ENCODE measurements around the gene SDK2.

The SDK2 gene

DNA sequence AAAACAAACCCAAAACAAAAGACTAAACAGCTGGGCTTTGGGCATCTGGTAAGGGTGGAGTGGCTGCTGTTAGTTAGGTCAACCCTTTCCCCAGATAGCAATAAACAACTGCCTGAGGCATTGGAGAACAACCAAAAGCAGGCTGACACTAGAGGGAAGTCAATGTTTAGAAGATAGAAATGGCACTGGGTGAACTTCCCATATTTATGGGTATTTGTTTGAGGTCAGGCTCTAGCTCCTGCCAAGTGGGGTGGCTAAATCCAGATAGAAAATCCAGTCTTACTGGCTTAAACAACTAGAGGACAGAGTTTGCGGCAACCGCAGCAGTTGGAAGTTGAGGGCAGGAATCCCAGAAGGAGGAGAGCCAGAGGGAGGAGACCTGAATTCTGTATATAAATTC lies 79.4 kb downstream of the SDK2 start:
- Histone ChIP-seq H3K14ac (ENCODE audit: low read length) (no peak overlapping the region), H3K79me1 (ENCODE audit: low read depth, low read length) (peaks cover 4% of the 10 kb centered on the region), H2AK5ac (ENCODE audit: low read depth, low read length) (no peak overlapping the region), H2BK12ac (ENCODE audit: low read length) (no peak overlapping the region), H2AFZ (ENCODE audit: low read length) (no peak overlapping the region), H3K27me3 (ENCODE audit: control insufficient read depth in 3 of 3, insufficient read depth in 3 of 3, low read depth in 1 of 3, low read length in 3 of 3) (no peaks in the 10 kb centered on the region), H3K9me3 (replicated peaks in 1 of 2; ENCODE audit: control insufficient read depth in 2 of 2, insufficient read depth in 1 of 2, low read depth in 1 of 2, low read length in 2 of 2) (no peaks in the 10 kb centered on the region), H3K9ac (ENCODE audit: low read depth, low read length, poor library complexity) (no peak overlapping the region), H4K8ac (ENCODE audit: low read depth, low read length) (no peak overlapping the region), H3K4me2 (ENCODE audit: insufficient read depth, low read length, poor library complexity, severe bottlenecking) (no peak overlapping the region), H3K4ac (ENCODE audit: low read length) (no peak overlapping the region), H3K23ac (ENCODE audit: low read depth, low read length, poor library complexity) (no peak overlapping the region), H2BK120ac (ENCODE audit: low read depth, low read length) (no peak overlapping the region), H4K91ac (ENCODE audit: low read depth, low read length, poor library complexity) (no peak overlapping the region), H3K18ac (ENCODE audit: low read length) (no peak overlapping the region), H2BK15ac (ENCODE audit: low read length) (no peak overlapping the region), H3K36me3 (replicated peaks in 1 of 2; ENCODE audit: control insufficient read depth in 2 of 2, insufficient read depth in 2 of 2, low read length in 2 of 2) (no peaks in the 10 kb centered on the region), H3K4me1 (ENCODE audit: control insufficient read depth in 2 of 2, insufficient read depth in 1 of 2, low read depth in 1 of 2, low read length in 2 of 2) (peaks cover 12 to 34% of the 10 kb centered on the region in 2 donors), H3K27ac (replicated peaks; ENCODE audit: low read length) (no peak overlapping the region), H3K4me3 (ENCODE audit: low read length in 2 of 2) (no peak overlapping the region), H2BK5ac (ENCODE audit: low read length) (no peak overlapping the region)
- no peak for DNase-seq (ENCODE audit: low spot score)
- WGBS, 2 donors (ENCODE audit: extremely low coverage in 2 of 2, insufficient read length in 2 of 2, insufficient replicate concordance in 1 of 2): no CpG with 5 or more reads among the region's 2 CpGs

DNA sequence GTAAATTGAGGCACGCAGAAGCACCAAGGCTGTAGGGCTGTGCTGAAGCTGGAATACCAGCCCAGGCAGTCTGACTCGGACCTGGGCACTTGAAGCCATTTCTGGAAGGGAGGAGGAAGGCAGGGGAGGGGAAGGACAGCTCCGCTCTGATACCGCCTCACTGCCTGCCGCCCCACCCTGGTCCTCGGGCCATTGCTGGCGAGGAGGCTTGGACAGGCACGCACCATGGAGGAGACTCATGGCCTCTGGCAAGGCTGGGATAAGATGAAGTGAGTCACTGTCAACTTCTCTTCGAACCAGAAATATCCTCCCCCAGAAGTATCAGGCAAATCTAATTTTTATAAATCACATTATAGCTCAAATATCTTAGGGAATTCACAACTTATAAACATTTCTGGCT lies 81.3 kb downstream of the SDK2 start:
- Histone ChIP-seq H3K27ac (replicated peaks; ENCODE audit: low read length) (no peak overlapping the region), H3K36me3 (replicated peaks in 1 of 2; ENCODE audit: control insufficient read depth in 2 of 2, insufficient read depth in 2 of 2, low read length in 2 of 2) (no peaks in the 10 kb centered on the region), H2BK15ac (ENCODE audit: low read length) (no peak overlapping the region), H4K91ac (ENCODE audit: low read depth, low read length, poor library complexity) (no peak overlapping the region), H3K4me3 (ENCODE audit: low read length in 2 of 2) (no peak overlapping the region), H3K14ac (ENCODE audit: low read length) (no peak overlapping the region), H2AFZ (ENCODE audit: low read length) (no peak overlapping the region), H3K4me1 (ENCODE audit: control insufficient read depth in 2 of 2, insufficient read depth in 1 of 2, low read depth in 1 of 2, low read length in 2 of 2) (peaks cover 14 to 44% of the 10 kb centered on the region in 2 donors), H3K27me3 (ENCODE audit: control insufficient read depth in 3 of 3, insufficient read depth in 3 of 3, low read depth in 1 of 3, low read length in 3 of 3) (no peaks in the 10 kb centered on the region), H3K4ac (ENCODE audit: low read length) (no peak overlapping the region), H2BK12ac (ENCODE audit: low read length) (no peak overlapping the region), H4K8ac (ENCODE audit: low read depth, low read length) (no peak overlapping the region), H3K23ac (ENCODE audit: low read depth, low read length, poor library complexity) (no peak overlapping the region), H3K79me1 (ENCODE audit: low read depth, low read length) (peaks cover 7% of the 10 kb centered on the region), H2BK120ac (ENCODE audit: low read depth, low read length) (no peak overlapping the region), H2BK5ac (ENCODE audit: low read length) (no peak overlapping the region), H3K9ac (ENCODE audit: low read depth, low read length, poor library complexity) (no peak overlapping the region), H2AK5ac (ENCODE audit: low read depth, low read length) (no peak overlapping the region), H3K9me3 (replicated peaks in 1 of 2; ENCODE audit: control insufficient read depth in 2 of 2, insufficient read depth in 1 of 2, low read depth in 1 of 2, low read length in 2 of 2) (no peaks in the 10 kb centered on the region), H3K18ac (ENCODE audit: low read length) (peak overlapping the region; percentile 12), H3K4me2 (ENCODE audit: insufficient read depth, low read length, poor library complexity, severe bottlenecking) (no peak overlapping the region)
- WGBS, 2 donors (ENCODE audit: extremely low coverage in 2 of 2, insufficient read length in 2 of 2, insufficient replicate concordance in 1 of 2): no CpG with 5 or more reads among the region's 9 CpGs
- DNase-seq (ENCODE audit: low spot score): no peak

DNA sequence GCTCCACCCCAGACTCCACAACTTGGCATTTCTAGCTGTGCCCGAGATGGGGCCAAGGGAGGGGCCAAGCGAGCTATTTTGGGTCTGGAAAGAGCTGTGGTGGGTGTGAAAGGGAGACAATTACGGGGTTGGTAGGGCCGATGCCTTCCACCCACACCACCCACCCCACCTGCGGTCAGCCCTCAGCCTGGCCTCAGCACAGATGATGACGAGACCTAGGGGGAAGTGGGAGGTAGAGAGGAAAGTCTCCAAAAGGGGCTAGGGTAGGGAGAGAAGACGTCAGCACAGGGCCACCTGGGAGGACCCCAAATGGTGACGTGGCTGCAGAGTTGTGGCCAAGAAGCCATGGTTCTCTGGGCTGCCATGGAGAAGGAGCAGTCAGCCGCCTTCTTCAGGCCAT lies 83.1 kb downstream of the SDK2 start:
- Histone ChIP-seq H4K8ac (ENCODE audit: low read depth, low read length) (no peak overlapping the region), H3K79me1 (ENCODE audit: low read depth, low read length) (peaks cover 7% of the 10 kb centered on the region), H2BK12ac (ENCODE audit: low read length) (no peak overlapping the region), H3K27me3 (ENCODE audit: control insufficient read depth in 3 of 3, insufficient read depth in 3 of 3, low read depth in 1 of 3, low read length in 3 of 3) (no peaks in the 10 kb centered on the region), H3K9me3 (replicated peaks in 1 of 2; ENCODE audit: control insufficient read depth in 2 of 2, insufficient read depth in 1 of 2, low read depth in 1 of 2, low read length in 2 of 2) (no peaks in the 10 kb centered on the region), H3K27ac (replicated peaks; ENCODE audit: low read length) (no peak overlapping the region), H4K91ac (ENCODE audit: low read depth, low read length, poor library complexity) (no peak overlapping the region), H3K18ac (ENCODE audit: low read length) (peak overlapping the region; percentile 40), H3K14ac (ENCODE audit: low read length) (no peak overlapping the region), H2BK5ac (ENCODE audit: low read length) (peak overlapping the region; percentile 67), H2AK5ac (ENCODE audit: low read depth, low read length) (peak overlapping the region; percentile 20), H3K23ac (ENCODE audit: low read depth, low read length, poor library complexity) (no peak overlapping the region), H3K9ac (ENCODE audit: low read depth, low read length, poor library complexity) (no peak overlapping the region), H3K4ac (ENCODE audit: low read length) (no peak overlapping the region), H2BK15ac (ENCODE audit: low read length) (no peak overlapping the region), H3K36me3 (replicated peaks in 1 of 2; ENCODE audit: control insufficient read depth in 2 of 2, insufficient read depth in 2 of 2, low read length in 2 of 2) (no peaks in the 10 kb centered on the region), H2BK120ac (ENCODE audit: low read depth, low read length) (no peak overlapping the region), H3K4me2 (ENCODE audit: insufficient read depth, low read length, poor library complexity, severe bottlenecking) (no peak overlapping the region), H3K4me1 (ENCODE audit: control insufficient read depth in 2 of 2, insufficient read depth in 1 of 2, low read depth in 1 of 2, low read length in 2 of 2) (peaks cover 5 to 39% of the 10 kb centered on the region in 2 donors), H3K4me3 (ENCODE audit: low read length in 2 of 2) (no peak overlapping the region), H2AFZ (ENCODE audit: low read length) (no peak overlapping the region)
- no peak for DNase-seq (ENCODE audit: low spot score)
- WGBS, 2 donors (ENCODE audit: extremely low coverage in 2 of 2, insufficient read length in 2 of 2, insufficient replicate concordance in 1 of 2): no CpG with 5 or more reads among the region's 9 CpGs

DNA sequence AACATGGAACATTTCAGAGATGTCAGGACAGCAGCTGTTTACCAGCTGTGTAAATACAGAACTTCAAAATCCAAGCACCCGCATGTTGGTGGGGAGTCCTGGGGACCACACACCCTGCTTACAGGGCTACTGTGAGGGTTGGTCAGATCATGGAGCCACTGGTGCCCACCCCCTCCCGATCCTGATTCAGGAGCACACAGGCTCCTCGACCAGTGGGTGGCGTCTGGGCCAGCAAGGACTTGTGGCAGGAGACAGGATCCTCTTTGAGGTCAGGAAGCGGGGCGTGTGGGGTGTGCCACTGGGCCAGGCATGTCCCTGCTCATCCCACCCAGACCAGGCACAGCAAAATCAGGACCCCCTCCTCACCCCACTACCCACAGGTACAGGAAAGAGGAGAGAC lies 83.6 kb downstream of the SDK2 start:
- no peak overlapping the region for H3K14ac ChIP-seq (ENCODE audit: low read length)
- WGBS, 2 donors (ENCODE audit: extremely low coverage in 2 of 2, insufficient read length in 2 of 2, insufficient replicate concordance in 1 of 2): no CpG with 5 or more reads among the region's 6 CpGs
- peaks cover 10% of the 10 kb centered on the region for H3K79me1 ChIP-seq (ENCODE audit: low read depth, low read length)
- H2AK5ac ChIP-seq (ENCODE audit: low read depth, low read length): peak overlapping the region; percentile 10
- H3K4me1 ChIP-seq (ENCODE audit: control insufficient read depth in 2 of 2, insufficient read depth in 1 of 2, low read depth in 1 of 2, low read length in 2 of 2): peaks cover 5 to 40% of the 10 kb centered on the region in 2 donors
- no peak overlapping the region for H2BK15ac ChIP-seq (ENCODE audit: low read length)
- H3K23ac ChIP-seq (ENCODE audit: low read depth, low read length, poor library complexity): no peak overlapping the region
- H2BK5ac ChIP-seq (ENCODE audit: low read length): peak overlapping the region; percentile 67
- H3K4me2 ChIP-seq (ENCODE audit: insufficient read depth, low read length, poor library complexity, severe bottlenecking): no peak overlapping the region
- H4K8ac ChIP-seq (ENCODE audit: low read depth, low read length): no peak overlapping the region
- no peak overlapping the region for H4K91ac ChIP-seq (ENCODE audit: low read depth, low read length, poor library complexity)
- no peak overlapping the region for H3K27ac ChIP-seq (replicated peaks; ENCODE audit: low read length)
- H3K4ac ChIP-seq (ENCODE audit: low read length): no peak overlapping the region
- no peak overlapping the region for H3K9ac ChIP-seq (ENCODE audit: low read depth, low read length, poor library complexity)
- DNase-seq (ENCODE audit: low spot score): no peak
- no peak overlapping the region for H3K4me3 ChIP-seq (ENCODE audit: low read length in 2 of 2)
- H3K27me3 ChIP-seq (ENCODE audit: control insufficient read depth in 3 of 3, insufficient read depth in 3 of 3, low read depth in 1 of 3, low read length in 3 of 3): no peaks in the 10 kb centered on the region
- H2AFZ ChIP-seq (ENCODE audit: low read length): no peak overlapping the region
- no peaks in the 10 kb centered on the region for H3K36me3 ChIP-seq (replicated peaks in 1 of 2; ENCODE audit: control insufficient read depth in 2 of 2, insufficient read depth in 2 of 2, low read length in 2 of 2)
- no peaks in the 10 kb centered on the region for H3K9me3 ChIP-seq (replicated peaks in 1 of 2; ENCODE audit: control insufficient read depth in 2 of 2, insufficient read depth in 1 of 2, low read depth in 1 of 2, low read length in 2 of 2)
- no peak overlapping the region for H2BK12ac ChIP-seq (ENCODE audit: low read length)
- no peak overlapping the region for H2BK120ac ChIP-seq (ENCODE audit: low read depth, low read length)
- H3K18ac ChIP-seq (ENCODE audit: low read length): peak overlapping the region; percentile 40

Measured in neuronal stem cell (in vitro differentiated cells).